Activated CD8-positive, alpha-beta memory T cell treated with anti-CD3 and anti-CD28 coated beads for 48 hours (primary cell): ENCODE data around the gene KCNQ4.

Source experiments
- DNase-seq, 3 experiments: peaks; one replicate each; pipeline ENCODE4 v3.0.0-alpha.2; 2020; ENCODE audit warnings: low read depth in 2 of 3, low spot score in 2 of 3

Gene KCNQ4

DNA sequence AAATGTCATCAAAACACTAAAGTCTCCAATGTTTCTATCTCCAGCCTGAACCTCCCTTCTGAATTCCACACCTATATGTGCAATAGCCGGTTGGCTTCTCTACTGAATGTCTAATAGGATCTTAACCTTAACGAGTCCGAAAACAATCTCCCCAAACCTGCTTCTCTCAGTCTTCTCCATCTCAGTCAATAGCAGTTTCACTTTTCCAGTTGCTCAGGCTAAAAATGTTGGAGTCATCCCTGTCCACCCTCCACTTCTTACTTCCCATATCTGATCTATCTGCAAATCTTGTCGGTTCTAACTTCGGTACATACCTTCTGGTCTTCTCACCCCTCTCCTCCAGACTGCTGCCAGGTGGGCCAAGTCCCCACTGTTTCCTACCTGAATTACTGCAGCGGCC lies 104.1 kb downstream of the KCNQ4 start:
- no peak for DNase-seq
